Fibroblast of lung (primary cell): ENCODE results near the gene EVX1.

Experiments used
- CTCF ChIP-seq, 2 donors: IDR thresholded peaks in 1 of 2; conservative IDR thresholded peaks in 1 of 2; 1 replicate in 1 of 2; 2 replicates in 1 of 2; pipeline ENCODE4 v1.5.1; 2011 to 2012; ENCODE audit warnings: low read length in 2 of 2, control low read depth in 1 of 2, inconsistent platforms in 1 of 2, low read depth in 1 of 2, mild to moderate bottlenecking in 1 of 2
- EZH2 ChIP-seq: IDR thresholded peaks from 2 replicates; pipeline ENCODE4 v1.5.1; 2012; ENCODE audit warnings: low read length, control low read depth, mild to moderate bottlenecking; ENCODE audit errors: missing control alignments

GRCh38 chr7:27263781-27264180 is 21.2 kb downstream of the EVX1 start:
- TF ChIP-seq CTCF (conservative IDR thresholded peaks at IDR 0.05 in 1 of 2, IDR thresholded peaks at IDR 0.05 in 1 of 2; ENCODE audit: low read depth in 1 of 2, low read length in 2 of 2) (no peak), EZH2 (no peak)
